Measurements from ENCODE around the gene RAPGEF5. TPM values are rescaled to one million over a fixed set of nuclear protein-coding genes. Genes with fewer than 3 reads are reported as not detected.

The RAPGEF5 gene
- total RNA-seq, 1 donor from 2014 or later, result 65.8 TPM

- intact Hi-C loops (cut with DNase I), result no loop called here
Measured at GRCh38 chr7:22296265-22296566, 60.7 kb downstream of the RAPGEF5 start.

GRCh38 chr7:22295402-22296264, 61.3 kb downstream of the RAPGEF5 start:
- intact Hi-C loops (cut with DNase I), result no loop called here
- H3K27ac ChIP-seq, result no peak overlapping the region
- peak in 1 of 3 experiments; percentile 13 for TF ChIP-seq CTCF (IDR thresholded peaks at IDR 0.05)

More at GRCh38 chr7:22296265-22296566, 60.7 kb downstream of the RAPGEF5 start:
- TF ChIP-seq CTCF (IDR thresholded peaks at IDR 0.05), result no peak
- no peaks in the 10 kb centered on the region for H3K4me1 ChIP-seq
- H3K4me3 ChIP-seq, result no peak overlapping the region
- no peak overlapping the region for H3K27ac ChIP-seq
- no peak for DNase-seq (ENCODE audit: low spot score in 2 of 2)
- no peaks in the 10 kb centered on the region for H3K36me3 ChIP-seq
- H3K9me3 ChIP-seq, result no peaks in the 10 kb centered on the region
- no peaks in the 10 kb centered on the region for H3K27me3 ChIP-seq

GRCh38 chr7:22292531-22292930, 64.4 kb downstream of the RAPGEF5 start:
- no peak for DNase-seq (ENCODE audit: low spot score in 2 of 2)
- no peak for TF ChIP-seq CTCF (IDR thresholded peaks at IDR 0.05)
- Histone ChIP-seq H3K4me1 (no peaks in the 10 kb centered on the region), H3K9me3 (no peaks in the 10 kb centered on the region), H3K27ac (no peak overlapping the region), H3K27me3 (no peaks in the 10 kb centered on the region), H3K36me3 (no peaks in the 10 kb centered on the region), H3K4me3 (no peak overlapping the region)
- intact Hi-C loops (cut with DNase I), result loop anchor here (5.0 kb wide), 1 partner anchor 180 kb away; no protein-coding TSS in a partner anchor

More at GRCh38 chr7:22295402-22296264, 61.3 kb downstream of the RAPGEF5 start:
- Histone ChIP-seq H3K9me3 (no peaks in the 10 kb centered on the region), H3K4me3 (no peak overlapping the region), H3K27me3 (no peaks in the 10 kb centered on the region), H3K36me3 (no peaks in the 10 kb centered on the region), H3K4me1 (no peaks in the 10 kb centered on the region)
- DNase-seq (ENCODE audit: low spot score in 2 of 2), result no peak

- no peaks in the 10 kb centered on the region for H3K27me3 ChIP-seq
- H3K9me3 ChIP-seq, result no peaks in the 10 kb centered on the region
- no peaks in the 10 kb centered on the region for H3K36me3 ChIP-seq
- intact Hi-C loops (cut with DNase I), result loop anchor here (5.0 kb wide), 1 partner anchor 180 kb away; no protein-coding TSS in a partner anchor
- H3K4me3 ChIP-seq, result no peak overlapping the region
- no peaks in the 10 kb centered on the region for H3K4me1 ChIP-seq
- DNase-seq (ENCODE audit: low spot score in 2 of 2), result no peak
- TF ChIP-seq CTCF (IDR thresholded peaks at IDR 0.05), result no peak
- no peak overlapping the region for H3K27ac ChIP-seq
Measured at GRCh38 chr7:22291977-22292376, 65.0 kb downstream of the RAPGEF5 start.

GRCh38 chr7:22288202-22288601, 68.8 kb downstream of the RAPGEF5 start:
- Histone ChIP-seq H3K27ac (no peak overlapping the region), H3K36me3 (no peaks in the 10 kb centered on the region), H3K4me3 (no peak overlapping the region), H3K27me3 (no peaks in the 10 kb centered on the region), H3K9me3 (no peaks in the 10 kb centered on the region), H3K4me1 (no peaks in the 10 kb centered on the region)
- DNase-seq (ENCODE audit: low spot score in 2 of 2), result no peak
- no peak for TF ChIP-seq CTCF (IDR thresholded peaks at IDR 0.05)
- intact Hi-C loops (cut with DNase I), result no loop called here

Measured in ascending aorta (tissue), 2 donors.